GM18505 (cell line): ENCODE data around the gene MDM4.
"Not testable (repeated sequence)": the region's sequence is repeated elsewhere in the genome, so short reads cannot be mapped to it uniquely, and the experiment has no call there.

Experiments used
- ATAC-seq: cut with Tn5 transposase; IDR thresholded peaks from one replicate; pipeline ENCODE4 v1.9.1; 2021; ENCODE audit not compliant: unreplicated experiment
- POLR2A ChIP-seq: IDR thresholded peaks from 4 replicates; pipeline ENCODE4 v1.6.1; 2011; ENCODE audit warnings: borderline replicate concordance; ENCODE audit not compliant: insufficient read depth, insufficient read length; ENCODE audit errors: extremely low read depth

Gene MDM4

DNA sequence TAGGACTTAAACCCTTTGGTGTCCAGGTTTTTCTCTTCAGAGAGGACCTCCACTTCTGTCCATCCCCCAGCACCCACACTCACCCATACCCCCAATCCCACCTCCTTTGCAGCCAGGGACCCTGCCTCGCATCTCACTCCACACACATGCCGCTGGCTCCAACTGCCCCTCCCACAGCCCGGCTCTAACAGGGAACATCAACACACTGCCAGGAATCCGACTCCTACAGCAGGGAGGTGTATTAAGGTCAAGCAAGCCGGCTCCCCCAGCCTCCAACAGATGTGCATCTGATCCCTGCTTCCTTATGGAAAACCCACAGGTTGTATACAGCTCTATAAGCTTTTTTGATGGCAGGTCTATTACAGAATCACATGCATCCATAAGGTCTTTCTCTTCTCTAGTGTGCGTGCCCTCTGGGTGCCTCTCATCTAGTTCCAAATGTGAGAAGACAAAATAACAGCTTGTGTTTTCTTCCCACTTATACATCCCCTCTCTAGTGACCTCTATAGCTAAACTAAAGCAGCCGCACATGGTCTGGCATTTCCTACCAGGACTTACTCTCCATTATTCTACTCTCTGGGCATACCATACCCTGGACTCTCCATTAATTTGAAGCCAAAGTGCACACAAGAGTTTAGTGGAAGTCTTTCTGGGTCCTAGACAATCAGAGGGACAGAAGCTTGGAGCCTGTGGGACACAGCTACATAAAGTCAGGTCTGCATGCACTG, 37.9 kb upstream of the MDM4 start:
- no peak for TF ChIP-seq POLR2A
- ATAC-seq: no peak

DNA sequence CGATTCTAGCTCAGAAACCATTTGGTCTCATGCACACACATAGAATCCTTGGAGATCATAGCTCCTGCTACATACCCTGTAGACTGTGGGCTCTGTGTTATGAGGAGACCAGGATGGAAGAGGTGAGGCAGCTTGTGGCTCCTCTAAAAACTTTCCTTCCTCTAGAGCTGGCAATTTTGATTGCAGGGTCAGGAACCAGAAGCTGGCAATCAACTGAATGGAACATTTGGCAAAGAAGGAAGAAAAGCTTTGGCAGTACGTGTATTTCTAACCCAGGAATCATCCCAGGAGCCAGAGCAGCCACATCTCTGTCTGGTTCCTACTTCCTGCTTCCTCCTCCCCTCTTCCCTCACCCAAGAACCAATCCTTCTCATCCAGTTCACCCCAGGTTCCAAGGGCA, 37.3 kb upstream of the MDM4 start:
- TF ChIP-seq POLR2A: no peak
- no peak for ATAC-seq

DNA sequence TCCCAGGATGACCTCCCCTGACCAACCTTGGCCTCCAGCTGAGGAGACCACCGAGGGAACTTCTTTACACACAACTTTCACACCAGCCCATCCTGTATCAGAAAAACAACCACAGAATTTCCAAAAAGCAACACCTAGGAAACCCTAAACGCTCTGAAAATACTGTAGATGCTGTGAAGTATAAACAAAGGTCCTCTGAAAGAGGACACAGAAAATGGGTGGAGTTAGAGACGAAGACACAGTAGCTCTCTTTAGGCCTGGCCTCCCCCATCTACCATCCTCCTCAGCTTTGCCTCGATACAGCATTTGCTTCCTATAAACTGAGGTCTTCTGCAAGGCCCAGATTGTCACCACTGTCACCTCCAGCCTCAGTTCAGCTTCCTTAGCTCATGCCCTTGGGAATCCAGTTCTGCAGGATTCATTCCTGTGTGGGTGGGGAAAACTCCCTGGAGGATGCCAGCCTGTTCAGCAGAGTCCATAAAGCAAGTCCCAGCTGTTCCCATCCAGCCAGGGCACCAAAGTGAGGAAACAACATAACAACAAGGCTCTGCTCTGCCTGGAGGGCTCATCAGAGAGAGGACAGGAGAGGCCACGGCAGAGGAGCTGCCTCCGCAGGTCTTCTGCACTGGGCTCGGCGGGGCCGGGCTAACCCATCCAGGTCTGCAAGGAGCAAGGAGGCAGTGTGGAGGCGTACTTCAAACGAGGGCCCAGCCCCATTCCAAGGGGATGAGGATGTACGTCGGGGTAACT, 36.6 kb upstream of the MDM4 start:
- ATAC-seq: no peak
- TF ChIP-seq POLR2A: no peak

DNA sequence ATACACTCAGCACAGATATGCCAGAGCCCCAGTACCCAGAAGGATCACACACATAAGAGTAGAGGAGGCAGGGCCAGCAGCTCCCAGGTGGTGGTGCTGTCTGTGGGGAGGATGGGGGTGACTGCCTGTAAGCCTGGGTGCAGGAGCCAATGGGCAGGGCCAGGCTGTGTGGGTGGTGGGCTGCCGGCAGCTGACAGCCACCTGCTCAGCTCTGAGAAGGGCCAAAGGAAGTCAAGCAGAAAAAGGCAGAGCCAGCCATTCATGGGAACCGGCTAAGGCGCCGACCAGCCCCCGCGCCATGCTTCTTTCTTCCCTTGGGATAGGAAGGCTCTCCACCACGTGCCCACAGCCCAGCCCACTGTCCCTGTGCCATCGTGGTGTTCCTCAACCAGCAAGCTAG, 35.7 kb upstream of the MDM4 start:
- TF ChIP-seq POLR2A: no peak
- ATAC-seq: peak; percentile 71

GRCh38 chr1:204483791-204484190, 32.4 kb upstream of the MDM4 start:
- no peak for ATAC-seq
- TF ChIP-seq POLR2A: no peak

DNA sequence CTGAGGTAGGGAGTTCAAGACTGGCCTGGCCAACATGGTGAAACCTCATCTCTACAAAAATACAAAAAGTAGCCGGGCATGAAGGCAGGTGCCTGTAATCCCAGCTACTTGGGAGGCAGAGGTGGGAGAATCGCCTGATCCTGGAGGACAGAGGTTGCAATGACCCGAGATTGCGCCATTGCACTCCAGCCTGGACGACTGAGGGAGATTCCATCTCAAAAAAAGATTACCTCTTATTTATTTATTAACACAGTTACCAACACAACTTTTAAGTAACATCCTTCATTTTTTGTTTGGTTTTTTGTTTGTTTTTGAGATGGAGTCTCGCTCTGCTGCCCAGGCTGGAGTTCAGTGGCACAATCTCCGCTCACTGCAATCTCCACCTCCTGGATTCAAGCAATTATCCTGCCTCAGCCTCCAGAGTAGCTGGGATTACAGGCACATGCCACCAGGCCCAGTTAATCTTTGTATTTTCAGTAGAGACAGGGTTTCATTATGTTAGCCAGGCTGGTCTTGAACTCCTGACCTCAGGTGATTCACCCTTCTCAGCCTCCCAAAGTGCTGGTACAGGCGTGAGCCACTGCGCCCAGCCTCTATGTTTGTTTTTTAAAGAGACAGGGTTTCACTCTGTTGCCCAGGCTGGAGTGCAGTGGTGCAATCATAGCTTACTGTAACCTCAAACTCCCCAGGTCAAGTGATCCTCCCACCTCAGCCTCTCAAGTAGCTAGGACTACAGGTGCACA, 29.5 kb upstream of the MDM4 start:
- ATAC-seq: not testable (repeated sequence)

GRCh38 chr1:204487256-204487615, 29.0 kb upstream of the MDM4 start:
- no peak for TF ChIP-seq POLR2A
- no peak for ATAC-seq

DNA sequence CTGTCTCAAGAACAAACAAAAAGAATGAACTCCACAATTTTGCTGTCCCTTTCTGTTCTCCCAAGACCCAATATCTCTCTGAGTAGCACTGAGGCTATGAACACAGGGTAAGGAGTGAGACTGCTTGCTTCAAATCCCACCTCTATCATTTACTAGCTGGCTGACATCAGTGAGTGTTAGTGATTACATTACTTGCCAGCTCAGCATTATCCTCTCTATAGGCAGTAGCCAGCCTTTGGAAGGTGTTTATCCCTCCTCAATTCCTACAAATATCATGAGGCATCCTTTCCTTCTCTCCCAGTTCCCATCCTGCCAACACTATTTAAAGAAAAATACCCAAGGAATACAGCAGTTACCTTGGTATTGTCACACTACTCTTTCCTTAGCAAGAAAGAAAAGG, 24.6 kb upstream of the MDM4 start:
- ATAC-seq: no peak
- no peak for TF ChIP-seq POLR2A

DNA sequence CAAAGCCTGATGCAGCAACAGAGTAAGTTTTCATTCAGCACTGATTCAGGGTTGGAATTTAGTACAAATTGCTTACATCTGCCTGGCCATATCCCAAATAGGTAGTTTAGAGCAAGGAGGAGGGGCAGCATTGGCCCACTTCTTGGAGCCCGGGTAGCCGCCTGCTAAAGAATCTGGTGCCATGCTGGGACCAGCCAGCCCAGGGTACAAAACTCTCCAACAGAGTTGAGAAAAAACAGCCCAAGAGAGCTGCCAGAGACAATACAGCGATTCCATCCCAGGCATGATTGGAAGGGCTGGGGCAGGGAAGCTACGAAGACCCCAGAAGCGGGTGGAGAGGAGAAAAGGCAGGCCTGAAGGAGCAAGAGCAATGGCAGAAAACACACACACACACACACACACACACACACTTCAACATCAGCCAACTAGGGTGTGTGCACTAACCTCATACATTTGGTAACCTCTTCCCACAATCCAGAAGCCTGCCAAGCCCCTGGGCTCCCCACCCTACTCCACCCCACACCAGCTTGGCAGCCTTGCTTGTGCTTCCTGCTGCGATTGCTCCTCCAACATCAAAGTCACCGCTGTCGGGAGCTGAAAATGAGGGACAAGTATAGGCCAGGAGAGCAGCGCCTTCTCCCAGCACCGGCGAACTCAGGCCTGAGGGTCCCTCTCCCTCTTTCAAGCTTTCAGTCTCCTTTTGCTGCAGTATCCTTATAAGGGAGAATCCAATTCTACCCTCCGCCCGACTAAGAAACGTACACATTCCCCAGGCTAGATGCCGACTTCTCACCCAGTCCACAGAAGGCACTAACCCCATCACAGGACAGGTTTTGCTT, 22.8 kb upstream of the MDM4 start:
- ATAC-seq: no peak

GRCh38 chr1:204493984-204494280, 22.3 kb upstream of the MDM4 start:
- no peak for TF ChIP-seq POLR2A
- peak; percentile 36 for ATAC-seq

More for the DNA sequence above, 22.8 kb upstream of the MDM4 start:
- no peak for TF ChIP-seq POLR2A

GRCh38 chr1:204494281-204495077, 21.7 kb upstream of the MDM4 start, which contains the start of gene PIK3C2B:
Gene PIK3C2B (minus strand): TSS chr1:204494805. CDS start chr1:204469802, 25,003 bp downstream.
- ATAC-seq: peak; percentile 70

GRCh38 chr1:204495078-204495753, 21.0 kb upstream of the MDM4 start:
- no peak for TF ChIP-seq POLR2A
- peak; percentile 30 for ATAC-seq

More at GRCh38 chr1:204494281-204495077, 21.7 kb upstream of the MDM4 start, which contains the start of gene PIK3C2B:
- TF ChIP-seq POLR2A: peak; percentile 74

DNA sequence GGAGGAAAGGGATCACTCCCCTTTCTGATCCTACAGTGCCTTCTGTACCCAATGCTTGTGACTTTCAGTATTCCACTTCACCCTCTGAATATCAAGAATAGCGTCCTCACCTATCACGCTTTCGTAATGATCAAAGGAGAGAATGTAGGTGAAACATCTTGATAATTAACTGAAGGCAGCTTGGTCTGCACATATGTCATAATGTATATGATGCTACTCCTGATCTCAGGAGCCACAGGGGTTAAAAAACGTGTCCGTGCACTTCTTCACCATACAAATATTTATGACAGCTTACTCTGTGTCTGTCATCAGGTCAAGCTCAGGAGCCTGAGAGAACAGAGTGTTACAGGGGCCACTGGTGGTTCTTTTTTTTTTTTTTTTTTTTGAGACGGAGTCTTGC, 20.4 kb upstream of the MDM4 start:
- ATAC-seq: no peak

More for the DNA sequence above, 20.4 kb upstream of the MDM4 start:
- TF ChIP-seq POLR2A: no peak
